HUES48 (cell line): ENCODE results near the gene VEGFA.

Experiments used
- H3K27ac ChIP-seq: one replicate; pipeline ENCODE4 v1.7.0; 2013; ENCODE audit warnings: low read depth, low read length, inconsistent platforms
- H3K27me3 ChIP-seq: 2 replicates; pipeline ENCODE4 v1.6.1; 2013; ENCODE audit warnings: mild to moderate bottlenecking, low read length; ENCODE audit not compliant: control insufficient read depth, insufficient read depth
- H3K36me3 ChIP-seq: 2 replicates; pipeline ENCODE4 v1.6.1; 2013; ENCODE audit warnings: low read length; ENCODE audit not compliant: control insufficient read depth, insufficient read depth
- H3K4me1 ChIP-seq: 2 replicates; pipeline ENCODE4 v1.6.1; 2013; ENCODE audit warnings: mild to moderate bottlenecking, low read length; ENCODE audit not compliant: control insufficient read depth, insufficient read depth
- H3K4me3 ChIP-seq: 2 replicates; pipeline ENCODE4 v1.5.1; 2013; ENCODE audit warnings: mild to moderate bottlenecking, low read depth, low read length
- H3K9ac ChIP-seq: 2 replicates; pipeline ENCODE4 v1.6.1; 2013; ENCODE audit warnings: mild to moderate bottlenecking, low read depth, low read length, moderate library complexity
- H3K9me3 ChIP-seq: 2 replicates; pipeline ENCODE4 v1.6.1; 2013; ENCODE audit warnings: low read length; ENCODE audit not compliant: control insufficient read depth, insufficient read depth

The VEGFA gene

GRCh38 chr6:43776115-43776798 is 6.2 kb downstream of the VEGFA start:
- Histone ChIP-seq H3K36me3 (peaks cover 56% of the 10 kb centered on the region), H3K27me3 (no peaks in the 10 kb centered on the region), H3K4me1 (peaks cover 34% of the 10 kb centered on the region), H3K4me3 (no peak overlapping the region), H3K27ac (no peak overlapping the region), H3K9me3 (no peaks in the 10 kb centered on the region), H3K9ac (no peak overlapping the region)

DNA sequence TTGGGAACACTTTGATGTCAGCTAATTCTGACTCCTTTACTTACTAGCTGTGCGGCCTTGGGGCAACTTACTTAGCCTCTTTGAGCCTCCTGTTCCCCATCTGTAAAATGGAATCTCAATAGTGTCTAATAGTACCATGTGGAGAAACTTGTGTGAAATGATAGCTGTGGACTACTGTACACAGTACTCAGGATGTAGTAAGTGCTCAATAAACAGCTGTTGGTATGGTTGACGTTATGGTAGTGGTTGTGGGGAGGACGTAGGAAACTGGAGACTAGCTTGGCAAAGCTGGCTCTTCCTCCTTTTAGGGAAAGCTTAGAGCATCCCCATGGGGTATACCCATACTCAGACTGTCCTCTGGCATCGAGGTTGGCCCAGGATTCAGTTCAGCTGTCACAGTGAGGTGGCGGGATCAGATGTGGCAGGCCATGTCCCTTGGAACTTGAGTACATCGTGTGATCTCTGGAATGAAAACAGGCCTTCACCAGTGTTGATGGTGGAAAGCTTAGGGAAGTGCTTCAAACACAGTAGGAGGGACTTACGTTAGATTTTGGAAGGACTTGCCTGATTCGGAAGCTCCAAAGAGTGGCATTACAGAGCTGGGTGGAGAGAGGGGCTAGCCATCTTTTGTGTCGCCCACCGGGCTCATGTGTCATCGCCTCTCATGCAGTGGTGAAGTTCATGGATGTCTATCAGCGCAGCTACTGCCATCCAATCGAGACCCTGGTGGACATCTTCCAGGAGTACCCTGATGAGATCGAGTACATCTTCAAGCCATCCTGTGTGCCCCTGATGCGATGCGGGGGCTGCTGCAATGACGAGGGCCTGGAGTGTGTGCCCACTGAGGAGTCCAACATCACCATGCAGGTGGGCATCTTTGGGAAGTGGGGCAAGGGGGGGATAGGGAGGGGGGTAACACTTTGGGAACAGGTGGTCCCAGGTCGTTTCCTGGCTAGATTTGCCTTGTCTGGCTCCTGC is 7.1 kb downstream of the VEGFA start:
- Histone ChIP-seq H3K9me3 (no peaks in the 10 kb centered on the region), H3K36me3 (peaks cover 64% of the 10 kb centered on the region), H3K9ac (no peak overlapping the region), H3K27me3 (no peaks in the 10 kb centered on the region), H3K4me3 (no peak overlapping the region), H3K4me1 (peaks cover 33% of the 10 kb centered on the region), H3K27ac (no peak overlapping the region)

- Histone ChIP-seq H3K27ac (no peak overlapping the region), H3K9me3 (no peaks in the 10 kb centered on the region), H3K9ac (no peak overlapping the region), H3K27me3 (no peaks in the 10 kb centered on the region), H3K4me1 (peaks cover 22% of the 10 kb centered on the region), H3K4me3 (no peak overlapping the region), H3K36me3 (peaks cover 76% of the 10 kb centered on the region)
These were observed 8.3 kb downstream of the VEGFA start for GRCh38 chr6:43778131-43778855.

DNA sequence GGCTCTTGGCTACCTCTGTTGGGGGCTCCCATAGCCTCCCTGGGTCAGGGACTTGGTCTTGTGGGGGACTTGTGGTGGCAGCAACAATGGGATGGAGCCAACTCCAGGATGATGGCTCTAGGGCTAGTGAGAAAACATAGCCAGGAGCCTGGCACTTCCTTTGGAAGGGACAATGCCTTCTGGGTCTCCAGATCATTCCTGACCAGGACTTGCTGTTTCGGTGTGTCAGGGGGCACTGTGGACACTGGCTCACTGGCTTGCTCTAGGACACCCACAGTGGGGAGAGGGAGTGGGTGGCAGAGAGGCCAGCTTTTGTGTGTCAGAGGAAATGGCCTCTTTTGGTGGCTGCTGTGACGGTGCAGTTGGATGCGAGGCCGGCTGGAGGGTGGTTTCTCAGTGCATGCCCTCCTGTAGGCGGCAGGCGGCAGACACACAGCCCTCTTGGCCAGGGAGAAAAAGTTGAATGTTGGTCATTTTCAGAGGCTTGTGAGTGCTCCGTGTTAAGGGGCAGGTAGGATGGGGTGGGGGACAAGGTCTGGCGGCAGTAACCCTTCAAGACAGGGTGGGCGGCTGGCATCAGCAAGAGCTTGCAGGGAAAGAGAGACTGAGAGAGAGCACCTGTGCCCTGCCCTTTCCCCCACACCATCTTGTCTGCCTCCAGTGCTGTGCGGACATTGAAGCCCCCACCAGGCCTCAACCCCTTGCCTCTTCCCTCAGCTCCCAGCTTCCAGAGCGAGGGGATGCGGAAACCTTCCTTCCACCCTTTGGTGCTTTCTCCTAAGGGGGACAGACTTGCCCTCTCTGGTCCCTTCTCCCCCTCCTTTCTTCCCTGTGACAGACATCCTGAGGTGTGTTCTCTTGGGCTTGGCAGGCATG is 9.2 kb downstream of the VEGFA start:
- no peak overlapping the region for H3K9ac ChIP-seq
- peaks cover 86% of the 10 kb centered on the region for H3K36me3 ChIP-seq
- no peak overlapping the region for H3K4me3 ChIP-seq
- no peaks in the 10 kb centered on the region for H3K9me3 ChIP-seq
- H3K27ac ChIP-seq = no peak overlapping the region
- H3K4me1 ChIP-seq = peaks cover 13% of the 10 kb centered on the region
- H3K27me3 ChIP-seq = no peaks in the 10 kb centered on the region

DNA sequence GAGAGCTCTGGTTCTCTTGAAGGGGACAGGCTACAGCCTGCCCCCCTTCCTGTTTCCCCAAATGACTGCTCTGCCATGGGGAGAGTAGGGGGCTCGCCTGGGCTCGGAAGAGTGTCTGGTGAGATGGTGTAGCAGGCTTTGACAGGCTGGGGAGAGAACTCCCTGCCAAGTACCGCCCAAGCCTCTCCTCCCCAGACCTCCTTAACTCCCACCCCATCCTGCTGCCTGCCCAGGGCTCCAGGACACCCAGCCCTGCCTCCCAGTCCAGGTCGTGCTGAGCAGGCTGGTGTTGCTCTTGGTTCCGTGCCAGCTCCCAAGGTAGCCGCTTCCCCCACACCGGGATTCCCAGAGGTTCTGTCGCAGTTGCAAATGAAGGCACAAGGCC is 9.8 kb downstream of the VEGFA start:
- Histone ChIP-seq H3K27me3 (no peaks in the 10 kb centered on the region), H3K9me3 (no peaks in the 10 kb centered on the region), H3K4me1 (peaks cover 7% of the 10 kb centered on the region), H3K4me3 (no peak overlapping the region), H3K27ac (no peak overlapping the region), H3K9ac (no peak overlapping the region), H3K36me3 (peaks cover 90% of the 10 kb centered on the region)

- Histone ChIP-seq H3K4me3 (no peak overlapping the region), H3K9ac (no peak overlapping the region), H3K9me3 (no peaks in the 10 kb centered on the region), H3K36me3 (peaks cover 92% of the 10 kb centered on the region), H3K27ac (no peak overlapping the region), H3K4me1 (peaks cover 3% of the 10 kb centered on the region), H3K27me3 (no peaks in the 10 kb centered on the region)
These were observed 10.3 kb downstream of the VEGFA start for GRCh38 chr6:43780293-43780692.

- no peaks in the 10 kb centered on the region for H3K27me3 ChIP-seq
- H3K4me3 ChIP-seq = no peak overlapping the region
- H3K9me3 ChIP-seq = no peaks in the 10 kb centered on the region
- peaks cover 98% of the 10 kb centered on the region for H3K36me3 ChIP-seq
- H3K27ac ChIP-seq = no peak overlapping the region
- H3K4me1 ChIP-seq = no peaks in the 10 kb centered on the region
- H3K9ac ChIP-seq = no peak overlapping the region
These were observed 11.2 kb downstream of the VEGFA start for GRCh38 chr6:43780941-43781928.

GRCh38 chr6:43781941-43782704 is 12.1 kb downstream of the VEGFA start:
- no peak overlapping the region for H3K9ac ChIP-seq
- no peaks in the 10 kb centered on the region for H3K27me3 ChIP-seq
- no peak overlapping the region for H3K4me3 ChIP-seq
- no peaks in the 10 kb centered on the region for H3K4me1 ChIP-seq
- H3K27ac ChIP-seq = no peak overlapping the region
- H3K9me3 ChIP-seq = no peaks in the 10 kb centered on the region
- peaks cover 89% of the 10 kb centered on the region for H3K36me3 ChIP-seq

- Histone ChIP-seq H3K36me3 (peaks cover 81% of the 10 kb centered on the region), H3K27me3 (no peaks in the 10 kb centered on the region), H3K4me1 (no peaks in the 10 kb centered on the region), H3K27ac (no peak overlapping the region), H3K9me3 (no peaks in the 10 kb centered on the region), H3K9ac (no peak overlapping the region), H3K4me3 (no peak overlapping the region)
These were observed 12.9 kb downstream of the VEGFA start for GRCh38 chr6:43782764-43783513.
